Left hindlimb (tissue), 1 donor: Measurements from ENCODE around the gene WNT7B.
A peak's percentile ranks its signal among the peaks of the same experiment; 100 is the strongest.

ENCODE experiments used
- DNase-seq: peaks from one replicate; pipeline ENCODE4 v3.0.0-alpha.2; 2018

The WNT7B gene

GRCh38 chr22:45977003-45977411 lies at the start of gene WNT7B:
Gene WNT7B (minus strand): TSS chr22:45977162. CDS start chr22:45976754, 408 bp downstream.
- DNase-seq: no peak

GRCh38 chr22:46025973-46026898 lies 49.3 kb upstream of the WNT7B start:
- DNase-seq: no peak

- DNase-seq: no peak
These were observed 48.4 kb upstream of the WNT7B start for GRCh38 chr22:46025225-46025972.

- no peak for DNase-seq
These were observed 47.3 kb upstream of the WNT7B start for GRCh38 chr22:46024136-46024840.

- peak; percentile 74 for DNase-seq
These were observed 46.6 kb upstream of the WNT7B start for GRCh38 chr22:46023558-46023981.

GRCh38 chr22:46022881-46023512 lies 46.0 kb upstream of the WNT7B start:
- DNase-seq: no peak

GRCh38 chr22:46021577-46021976 lies 44.6 kb upstream of the WNT7B start:
- DNase-seq: no peak

- no peak for DNase-seq
These were observed 42.4 kb upstream of the WNT7B start for GRCh38 chr22:46019351-46019750.

- DNase-seq: no peak
These were observed 41.9 kb upstream of the WNT7B start for GRCh38 chr22:46018859-46019258.

GRCh38 chr22:46017166-46017565 lies 40.2 kb upstream of the WNT7B start:
- DNase-seq: no peak

GRCh38 chr22:46013460-46014416 lies 36.8 kb upstream of the WNT7B start:
- DNase-seq: peak; percentile 91

GRCh38 chr22:46012881-46013281 lies 35.9 kb upstream of the WNT7B start:
- DNase-seq: peak; percentile 31

GRCh38 chr22:46012182-46012880 lies 35.4 kb upstream of the WNT7B start:
- peak; percentile 23 for DNase-seq

GRCh38 chr22:46011627-46012181 lies 34.7 kb upstream of the WNT7B start:
- peak; percentile 26 for DNase-seq

- peak; percentile 66 for DNase-seq
These were observed 34.1 kb upstream of the WNT7B start for GRCh38 chr22:46010951-46011626.

- peak; percentile 22 for DNase-seq
These were observed 33.4 kb upstream of the WNT7B start for GRCh38 chr22:46010207-46010867.

GRCh38 chr22:46009730-46010129 lies 32.8 kb upstream of the WNT7B start:
- DNase-seq: peak; percentile 18

- peak; percentile 25 for DNase-seq
These were observed 32.1 kb upstream of the WNT7B start for GRCh38 chr22:46008836-46009596.
